C4-2B (cell line): ENCODE results near the gene PSMD14.

Source experiments
- H3K27ac ChIP-seq: fragments of 450-650 bp; 2 replicates; pipeline ENCODE4 v1.5.1; 2017
- CTCF ChIP-seq: fragments of 450-650 bp; conservative IDR thresholded peaks from 2 replicates; pipeline ENCODE4 v1.5.1; 2017; ENCODE audit warnings: mild to moderate bottlenecking
- ZFX ChIP-seq: fragments of 450-650 bp; IDR thresholded peaks from 2 replicates; pipeline ENCODE4 v1.6.1; 2017

The PSMD14 gene

GRCh38 chr2:161409308-161409907 lies 101.2 kb downstream of the PSMD14 start:
- no peak overlapping the region for H3K27ac ChIP-seq
- no peak for TF ChIP-seq CTCF
- TF ChIP-seq ZFX: no peak

GRCh38 chr2:161412346-161412745 lies 104.1 kb downstream of the PSMD14 start:
- no peak for TF ChIP-seq ZFX
- TF ChIP-seq CTCF: no peak
- H3K27ac ChIP-seq: no peak overlapping the region

GRCh38 chr2:161414042-161415033 lies 106.1 kb downstream of the PSMD14 start:
- H3K27ac ChIP-seq: peak overlapping the region; percentile 13
- TF ChIP-seq CTCF (no peak), ZFX (no peak)

- TF ChIP-seq ZFX (no peak), CTCF (no peak)
- peak overlapping the region; percentile 13 for H3K27ac ChIP-seq
Observed at GRCh38 chr2:161415034-161415986, 107.1 kb downstream of the PSMD14 start.

- TF ChIP-seq ZFX (no peak), CTCF (no peak)
- H3K27ac ChIP-seq: peak within 1 kb of the TSS; percentile 13
Observed at GRCh38 chr2:161415987-161416707, 107.9 kb downstream of the PSMD14 start, which contains the start of gene TBR1. Gene TBR1 (plus strand): TSS chr2:161416297. CDS start chr2:161416411, 114 bp downstream.

- TF ChIP-seq CTCF (no peak), ZFX (no peak)
- no peak overlapping the region for H3K27ac ChIP-seq
Observed at GRCh38 chr2:161416708-161417437, 108.6 kb downstream of the PSMD14 start.
